Lower leg skin (tissue), 4 donors: ENCODE measurements around the gene CRELD2. TPM values are rescaled to one million over a fixed set of nuclear protein-coding genes. Genes with fewer than 3 reads are reported as not detected.

ENCODE experiments used
- DNase-seq, 2 donors: peaks; one replicate each; pipeline ENCODE4 v3.0.0-alpha.2; 2019; ENCODE audit warnings: low spot score in 2 of 2
- H3K4me3 ChIP-seq: fragments of 200-600 bp; sonication (generic); 2 replicates; pipeline ENCODE4 v1.5.1; 2017; ENCODE audit warnings: mild to moderate bottlenecking, low read depth; ENCODE audit not compliant: poor library complexity, severe bottlenecking
- POLR2A ChIP-seq, 2 donors: fragments of 450-650 bp; IDR thresholded peaks; one replicate each; pipeline ENCODE4 v1.6.1; 2016 to 2017; ENCODE audit warnings: antibody characterized with exemption in 2 of 2, mild to moderate bottlenecking in 1 of 2, moderate library complexity in 1 of 2
- WGBS, 2 donors: methylation state at CpG; one replicate each; pipeline ENCODE4 v1.1.5; 2018; 5-methylcytosine and 5-hydroxymethylcytosine counted together
- intact Hi-C: fragments of 100-400 bp; cut with DNase I; formaldehyde crosslinking; loops from one replicate; pipeline ENCODE4 v1.15.0; 2023; ENCODE audit warnings: low total_unique reads
- total RNA-seq, 4 donors: library from RNA; depleted of rRNA; stranded (reverse); fragments of >200 nt; gene quantifications; one replicate each; pipeline ENCODE4 v1.1.0, GENCODE V29; 2016
- TF ChIP-seq, protein P1 (sequence below), 3 donors: fragments of 450-650 bp; IDR thresholded peaks; one replicate each; pipeline ENCODE4 v1.5.1; 2016; ENCODE audit warnings: antibody characterized with exemption in 3 of 3, mild to moderate bottlenecking in 3 of 3, moderate library complexity in 2 of 3

The CRELD2 gene
- total RNA-seq, 4 donors from 2014 or later = 9.1 to 28.0 (median 18.0) TPM

DNA sequence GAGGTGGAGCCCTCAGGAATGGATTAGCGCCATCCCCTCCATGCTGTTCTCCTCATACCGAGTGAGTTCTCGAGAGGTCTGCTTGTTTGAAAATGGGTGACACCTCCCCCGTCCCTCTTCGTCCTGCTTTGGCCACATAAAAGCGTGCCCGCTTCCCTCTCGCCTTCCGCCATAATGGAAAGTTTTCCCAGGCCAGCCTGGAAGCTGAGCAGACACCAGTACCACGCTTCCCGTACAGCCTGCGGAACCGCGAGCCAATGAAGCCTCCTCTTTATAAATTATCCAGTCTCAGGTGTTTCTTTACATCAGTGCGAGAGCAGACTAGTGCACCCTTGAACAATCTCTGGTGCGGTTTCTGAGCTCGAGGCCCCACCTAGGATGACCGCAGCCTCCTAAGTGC lies 13.0 kb upstream of the CRELD2 start:
- no peak for DNase-seq
- TF ChIP-seq, protein P1, sequence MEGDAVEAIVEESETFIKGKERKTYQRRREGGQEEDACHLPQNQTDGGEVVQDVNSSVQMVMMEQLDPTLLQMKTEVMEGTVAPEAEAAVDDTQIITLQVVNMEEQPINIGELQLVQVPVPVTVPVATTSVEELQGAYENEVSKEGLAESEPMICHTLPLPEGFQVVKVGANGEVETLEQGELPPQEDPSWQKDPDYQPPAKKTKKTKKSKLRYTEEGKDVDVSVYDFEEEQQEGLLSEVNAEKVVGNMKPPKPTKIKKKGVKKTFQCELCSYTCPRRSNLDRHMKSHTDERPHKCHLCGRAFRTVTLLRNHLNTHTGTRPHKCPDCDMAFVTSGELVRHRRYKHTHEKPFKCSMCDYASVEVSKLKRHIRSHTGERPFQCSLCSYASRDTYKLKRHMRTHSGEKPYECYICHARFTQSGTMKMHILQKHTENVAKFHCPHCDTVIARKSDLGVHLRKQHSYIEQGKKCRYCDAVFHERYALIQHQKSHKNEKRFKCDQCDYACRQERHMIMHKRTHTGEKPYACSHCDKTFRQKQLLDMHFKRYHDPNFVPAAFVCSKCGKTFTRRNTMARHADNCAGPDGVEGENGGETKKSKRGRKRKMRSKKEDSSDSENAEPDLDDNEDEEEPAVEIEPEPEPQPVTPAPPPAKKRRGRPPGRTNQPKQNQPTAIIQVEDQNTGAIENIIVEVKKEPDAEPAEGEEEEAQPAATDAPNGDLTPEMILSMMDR (IDR thresholded peaks at IDR 0.05) = no peak
- no peak for TF ChIP-seq POLR2A (IDR thresholded peaks at IDR 0.05)
- WGBS, 2 donors = 97% methylated on average over 18 of the region's 18 CpGs
- intact Hi-C loops = no loop called here
- H3K4me3 ChIP-seq = no peak overlapping the region

DNA sequence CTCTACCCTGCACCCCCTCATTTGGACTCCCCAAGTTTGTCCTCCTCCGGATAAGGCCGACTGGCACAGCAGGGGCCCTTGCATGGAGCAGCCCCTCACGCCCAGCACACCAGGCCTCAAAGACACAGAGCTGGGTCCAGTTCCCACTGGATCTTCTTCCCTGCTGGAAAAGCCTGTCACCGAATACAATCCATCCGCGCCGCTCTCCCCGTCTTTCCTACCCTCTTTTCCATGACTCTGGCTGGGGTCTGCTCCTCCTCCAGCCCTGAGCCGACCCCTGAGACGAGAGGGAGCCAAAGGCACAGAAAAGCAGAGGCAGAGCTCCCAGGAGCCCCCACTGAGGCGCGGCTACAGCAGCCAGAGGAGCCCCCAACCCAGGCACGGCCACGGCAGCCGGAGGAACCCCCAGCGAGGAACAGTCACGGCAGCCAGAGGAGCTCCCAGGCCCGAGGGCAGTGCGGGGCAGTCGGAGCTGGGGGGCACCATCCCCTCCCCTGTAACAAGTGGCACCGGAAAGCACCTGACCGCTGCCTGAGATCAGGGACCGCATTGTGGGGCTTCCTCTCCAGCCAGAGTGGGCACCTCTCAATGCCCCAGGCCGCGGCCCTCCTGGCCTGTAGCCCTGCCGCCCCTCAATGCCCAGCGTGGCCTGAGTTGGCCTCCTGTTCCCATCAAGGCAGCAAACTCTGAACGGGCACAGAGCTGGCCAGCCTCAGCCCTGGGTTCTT lies 12.2 kb upstream of the CRELD2 start:
- WGBS, 2 donors = 92 to 93% methylated on average over 19 to 21 of the region's 28 CpGs
- no peak for DNase-seq
- no peak overlapping the region for H3K4me3 ChIP-seq
- no peak for TF ChIP-seq POLR2A (IDR thresholded peaks at IDR 0.05)
- TF ChIP-seq, protein P1 (IDR thresholded peaks at IDR 0.05) = no peak
- intact Hi-C loops = no loop called here

DNA sequence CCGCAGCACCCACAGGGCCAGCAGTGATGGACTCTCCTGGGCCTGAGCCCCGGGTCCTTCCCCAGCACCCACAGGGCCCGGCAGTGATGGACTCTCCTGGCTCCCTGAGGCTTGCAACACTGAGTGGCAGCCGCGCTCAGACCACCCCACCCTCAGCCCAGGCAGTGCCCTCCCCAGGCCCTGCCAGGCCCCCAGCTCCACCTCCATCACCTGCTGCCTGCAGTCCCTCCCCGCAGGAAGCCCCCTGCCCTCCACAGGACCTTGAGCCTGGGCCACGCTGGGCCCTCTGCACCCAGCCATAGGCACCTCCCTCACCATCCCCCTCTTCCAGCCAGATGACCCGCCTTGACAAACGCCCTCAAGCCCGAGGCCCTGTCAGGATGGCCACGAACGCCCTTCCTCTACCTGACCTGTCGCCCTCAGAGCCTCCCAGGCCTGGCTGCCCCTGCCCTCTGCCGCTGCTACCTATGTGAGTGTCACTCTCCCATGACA lies 11.6 kb upstream of the CRELD2 start:
- H3K4me3 ChIP-seq = no peak overlapping the region
- WGBS, 2 donors = 93 to 96% methylated on average over 13 to 14 of the region's 14 CpGs
- no peak for DNase-seq
- intact Hi-C loops = no loop called here
- TF ChIP-seq POLR2A (IDR thresholded peaks at IDR 0.05) = no peak
- TF ChIP-seq, protein P1 (IDR thresholded peaks at IDR 0.05) = no peak

DNA sequence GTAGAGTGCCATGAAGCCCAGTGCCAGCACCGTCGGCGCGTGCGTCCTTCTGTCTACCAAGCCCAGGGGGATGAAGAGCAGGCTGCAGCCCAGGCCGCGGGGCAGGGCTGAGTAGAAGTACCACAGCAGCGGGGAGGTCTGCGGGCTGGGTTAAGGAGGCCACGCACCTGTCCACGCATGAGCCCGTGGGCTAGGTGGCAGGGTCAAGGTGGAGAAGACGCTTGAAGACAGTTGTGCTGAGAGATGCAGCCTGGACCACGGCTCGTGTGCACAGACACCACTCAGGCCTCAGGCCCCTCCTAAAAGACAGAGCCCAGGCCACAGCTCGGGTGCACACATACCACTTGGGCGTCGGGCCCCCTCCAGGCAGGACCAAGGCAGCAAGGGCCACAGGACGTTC lies 10.6 kb upstream of the CRELD2 start:
- no peak for DNase-seq
- intact Hi-C loops = no loop called here
- H3K4me3 ChIP-seq = no peak overlapping the region
- TF ChIP-seq, protein P1 (IDR thresholded peaks at IDR 0.05) = no peak
- no peak for TF ChIP-seq POLR2A (IDR thresholded peaks at IDR 0.05)
- WGBS, 2 donors = 92 to 94% methylated on average over 19 of the region's 19 CpGs

DNA sequence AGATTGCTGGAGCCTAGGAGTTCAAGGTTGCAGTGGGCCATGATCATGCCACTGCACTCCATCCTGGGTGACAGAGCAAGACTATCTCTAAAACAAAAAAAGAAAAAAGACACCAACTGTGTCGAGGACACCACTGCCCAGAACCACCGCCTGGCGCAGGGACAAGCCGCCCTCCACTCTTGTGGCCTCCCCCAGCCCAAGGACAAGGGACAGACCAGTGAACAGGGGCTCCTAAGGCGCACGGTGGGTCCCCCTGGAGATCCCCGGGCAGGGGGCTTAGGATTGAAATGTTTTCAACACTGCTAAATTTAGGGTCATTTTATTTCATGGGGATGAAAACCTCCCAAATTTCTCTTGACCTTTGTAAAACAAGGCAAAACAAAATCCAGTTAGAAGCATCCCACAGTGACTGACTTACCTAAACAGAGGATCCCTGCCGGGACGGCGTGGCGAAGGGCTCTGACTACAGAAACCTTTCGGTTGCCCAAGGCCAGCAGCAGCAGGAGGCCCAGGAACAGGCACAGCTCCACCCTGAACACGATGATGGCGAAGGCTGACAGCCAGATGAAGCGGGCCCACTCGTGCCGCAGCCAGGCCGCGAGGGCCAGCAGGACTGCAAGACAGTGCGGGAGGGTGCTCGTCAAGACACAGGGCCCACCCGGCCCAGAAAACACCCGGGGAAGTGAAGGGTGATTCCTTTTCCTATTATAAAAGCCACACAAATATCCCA lies 8.8 kb upstream of the CRELD2 start:
- no peak for DNase-seq
- TF ChIP-seq, protein P1 (IDR thresholded peaks at IDR 0.05) = no peak
- TF ChIP-seq POLR2A (IDR thresholded peaks at IDR 0.05) = no peak
- WGBS, 2 donors = 92 to 93% methylated on average over 23 of the region's 23 CpGs
- H3K4me3 ChIP-seq = no peak overlapping the region
- intact Hi-C loops = loop anchor here (10.0 kb wide), 1 partner anchor 125 kb away; no protein-coding TSS in a partner anchor
